ENCODE results near the gene FCMR.

FCMR gene

GRCh38 chr1:206923009-206923960, 1.5 kb upstream of the FCMR start:
- no peak for DNase-seq

DNA sequence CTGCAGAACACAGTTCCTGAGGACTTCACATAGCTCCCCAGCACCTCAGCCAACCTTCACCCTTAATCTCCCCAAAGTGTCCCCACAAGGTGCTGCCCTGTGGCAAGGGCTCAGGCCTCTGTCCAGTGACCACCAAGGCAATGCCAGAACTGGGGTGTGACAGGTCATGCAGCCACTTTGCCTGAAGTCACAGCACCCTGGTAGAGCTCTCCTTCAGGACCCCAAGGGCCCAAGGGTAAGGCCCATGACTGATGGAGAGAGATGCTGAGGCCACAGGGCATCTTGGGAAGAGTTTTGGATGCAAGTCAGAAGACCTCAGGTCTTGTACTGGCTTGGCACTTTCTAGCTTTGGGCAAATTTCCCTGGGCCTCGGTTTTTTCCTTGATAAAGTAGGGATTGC, 783 bp upstream of the FCMR start:
- DNase-seq, result no peak

DNA sequence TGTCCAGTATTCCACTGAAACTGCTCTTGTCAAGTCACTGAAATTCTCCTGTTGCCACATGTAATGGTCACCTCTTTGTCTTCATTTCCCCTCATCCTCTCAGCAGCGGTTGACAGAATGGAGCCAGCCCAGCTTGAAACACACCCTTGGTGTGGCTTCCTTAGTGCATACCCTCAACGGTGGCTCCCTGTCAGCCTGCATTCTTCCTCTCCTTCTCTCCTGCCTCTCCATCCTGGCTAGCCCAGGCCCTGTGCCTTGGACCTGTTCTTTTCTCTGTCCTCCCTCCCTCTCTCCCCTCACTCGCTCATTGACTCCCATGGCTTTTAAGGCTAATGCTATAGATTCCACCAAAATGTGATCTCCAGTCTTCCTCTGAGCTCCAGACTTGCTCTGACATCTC, 3.7 kb downstream of the FCMR start:
- DNase-seq, result no peak

GRCh38 chr1:206916000-206916709, 5.6 kb downstream of the FCMR start:
- no peak for DNase-seq

GRCh38 chr1:206915030-206915735, 6.6 kb downstream of the FCMR start:
- DNase-seq, result no peak

DNA sequence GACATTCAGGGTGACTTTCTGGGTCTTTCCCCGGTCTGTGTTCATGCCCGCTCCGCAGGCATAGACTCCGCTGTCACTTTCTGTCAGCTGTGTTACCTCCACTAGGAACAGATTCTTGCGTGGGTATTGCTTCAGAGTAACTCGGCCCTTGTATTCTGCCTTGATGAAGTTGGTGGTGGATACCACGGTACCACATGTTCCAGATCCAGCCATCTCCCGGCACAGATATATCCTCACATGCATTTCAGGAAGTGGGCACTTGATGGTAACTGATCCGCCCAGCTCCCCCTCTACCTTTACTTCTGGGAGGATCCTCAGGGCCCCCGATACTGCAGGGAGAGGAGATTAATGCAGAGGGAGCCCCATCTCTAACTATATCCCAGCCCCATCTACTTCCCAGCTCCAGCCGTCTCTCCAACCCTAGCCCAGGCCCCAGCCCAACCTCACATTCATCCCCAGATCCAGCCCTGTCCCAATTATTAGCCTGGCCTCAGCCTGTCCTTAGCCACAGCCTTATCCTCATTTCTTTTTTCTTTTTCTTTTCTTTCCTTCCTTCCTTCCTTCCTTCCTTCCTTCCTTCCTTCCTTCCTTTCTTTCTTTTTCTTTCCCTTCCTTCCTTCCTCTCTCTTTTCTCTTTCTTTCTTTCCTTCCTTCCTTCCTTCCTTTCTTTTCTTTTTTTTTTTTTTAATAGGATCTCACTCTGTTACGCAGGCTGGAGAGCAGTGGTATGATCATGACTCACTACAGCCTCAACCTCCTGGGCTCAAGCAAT, 7.8 kb downstream of the FCMR start:
- DNase-seq, result no peak

GRCh38 chr1:206912445-206913095, 9.2 kb downstream of the FCMR start:
- DNase-seq, result peak; percentile 74

- DNase-seq, result peak; percentile 70
Observed at GRCh38 chr1:206911064-206911663, 10.6 kb downstream of the FCMR start.

DNA sequence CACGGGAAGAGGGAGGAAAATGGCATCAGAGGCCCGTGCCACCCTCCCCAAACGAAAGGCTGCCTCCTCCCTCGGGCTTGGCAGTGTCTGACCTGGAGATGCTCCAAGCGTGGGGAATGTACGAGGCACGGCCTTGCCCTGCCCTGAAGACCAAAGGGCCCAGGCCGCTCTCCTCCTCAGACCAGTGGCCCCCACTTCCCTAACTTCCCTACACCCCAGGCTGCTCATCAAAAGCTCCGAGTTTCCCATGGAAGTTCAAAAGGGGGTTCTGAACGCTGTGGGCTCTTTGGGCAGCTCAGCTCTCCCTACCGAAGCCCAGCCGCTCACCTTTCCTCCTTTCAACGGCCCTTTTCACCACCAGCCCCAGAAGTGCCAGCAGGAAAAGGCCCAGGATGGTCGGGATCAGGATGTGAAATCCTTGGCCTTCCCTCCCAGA, 11.8 kb downstream of the FCMR start:
- no peak for DNase-seq

DNA sequence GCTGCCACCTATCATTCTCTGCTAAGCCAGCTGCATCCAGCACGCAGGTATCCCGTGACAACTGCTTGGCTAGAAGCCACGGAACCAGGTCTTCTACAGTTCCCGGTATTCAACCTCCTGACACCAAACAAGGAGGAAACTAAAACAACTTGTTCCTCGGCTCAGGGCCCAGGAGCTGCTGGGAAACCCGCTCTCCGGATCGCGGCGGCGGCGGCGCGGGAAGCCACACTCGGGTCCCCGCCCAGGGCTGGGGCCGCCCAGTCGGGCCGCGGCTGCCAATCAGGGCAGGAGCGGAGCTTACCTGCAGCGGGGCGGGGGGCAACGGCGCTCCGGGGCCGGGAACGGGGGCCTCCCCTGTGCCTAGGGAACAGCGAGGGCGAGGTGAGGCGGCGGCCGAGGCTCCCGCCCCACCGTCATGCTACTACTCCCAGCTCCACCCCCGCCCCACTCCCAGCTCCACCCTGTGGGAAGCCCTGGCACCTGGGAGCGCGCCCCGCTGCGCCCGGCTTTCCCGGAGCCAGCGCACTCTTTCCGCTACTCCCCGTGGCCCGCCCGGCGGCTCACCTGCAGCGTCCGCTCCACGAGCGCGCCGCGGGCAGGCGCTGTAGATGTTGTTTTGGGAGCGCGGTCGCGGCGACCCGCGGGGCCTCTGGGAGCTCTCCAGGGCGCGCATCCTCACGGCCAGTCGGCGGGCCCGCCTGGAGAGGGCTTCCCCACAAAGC, 12.4 kb downstream of the FCMR start:
- DNase-seq, result peak; percentile 17

DNA sequence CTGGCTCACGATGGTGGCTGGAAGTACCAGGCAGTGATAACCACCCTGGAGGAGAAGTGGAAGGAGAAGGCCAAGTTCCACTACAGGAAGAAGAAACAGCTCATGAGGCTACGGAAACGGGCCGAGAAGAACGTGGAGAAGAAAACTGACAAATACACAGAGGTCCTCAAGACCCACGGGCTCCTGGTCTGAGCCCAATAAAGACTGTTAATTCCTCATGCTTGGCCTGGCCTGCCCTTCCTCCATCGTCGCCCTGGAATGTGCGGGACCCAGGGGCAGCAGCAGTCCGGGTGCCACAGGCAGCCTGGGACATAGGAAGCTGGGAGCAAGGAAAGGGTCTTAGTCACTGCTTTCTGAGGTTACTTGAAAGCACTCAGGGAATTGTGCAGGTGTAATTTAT, 13.7 kb downstream of the FCMR start:
- DNase-seq, result peak; percentile 16

- no peak for DNase-seq
Observed at GRCh38 chr1:206907304-206907991, 14.3 kb downstream of the FCMR start.

DNA sequence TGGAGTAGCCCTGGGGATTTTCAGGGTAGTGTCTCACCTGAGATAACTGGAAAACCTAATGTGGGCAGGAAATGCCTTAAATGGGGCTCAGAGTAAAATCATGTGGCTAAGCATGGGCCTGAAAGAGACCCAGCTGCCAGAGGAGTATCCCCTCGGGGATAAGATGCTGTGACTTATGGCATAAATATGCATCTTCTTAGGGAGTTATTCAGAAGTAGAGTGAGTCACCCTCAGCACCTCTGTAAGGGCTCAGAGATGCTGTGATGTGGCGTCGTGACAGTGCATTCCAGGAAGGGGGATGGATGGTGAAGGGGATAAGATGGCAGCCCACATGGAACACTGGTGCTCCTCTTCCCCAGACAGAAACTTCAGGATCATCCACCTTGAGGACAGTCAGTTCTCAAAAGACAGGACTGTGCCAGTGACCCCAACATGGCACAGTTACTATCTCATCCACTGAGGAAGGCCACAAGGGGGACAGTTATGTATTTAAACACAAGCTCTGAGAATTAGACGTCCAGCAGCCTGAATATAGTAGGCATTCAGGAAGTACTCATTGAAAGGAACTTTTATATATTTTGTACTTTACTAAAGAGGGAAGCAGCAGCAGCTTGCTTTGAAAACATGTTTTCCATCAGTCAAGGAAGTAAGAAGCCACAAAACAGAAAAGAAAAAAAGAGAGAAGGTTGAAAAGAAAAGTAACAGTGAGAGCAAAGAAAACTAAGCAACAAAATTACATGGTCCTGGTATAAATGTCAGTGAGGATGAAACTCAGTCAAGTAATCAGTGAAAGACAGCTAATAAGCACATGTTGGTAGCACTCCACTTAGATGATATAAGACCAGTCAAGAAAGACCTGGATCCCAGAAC, 16.2 kb downstream of the FCMR start:
- peak; percentile 98 for DNase-seq

GRCh38 chr1:206904423-206905142, 17.2 kb downstream of the FCMR start:
- DNase-seq, result no peak

DNA sequence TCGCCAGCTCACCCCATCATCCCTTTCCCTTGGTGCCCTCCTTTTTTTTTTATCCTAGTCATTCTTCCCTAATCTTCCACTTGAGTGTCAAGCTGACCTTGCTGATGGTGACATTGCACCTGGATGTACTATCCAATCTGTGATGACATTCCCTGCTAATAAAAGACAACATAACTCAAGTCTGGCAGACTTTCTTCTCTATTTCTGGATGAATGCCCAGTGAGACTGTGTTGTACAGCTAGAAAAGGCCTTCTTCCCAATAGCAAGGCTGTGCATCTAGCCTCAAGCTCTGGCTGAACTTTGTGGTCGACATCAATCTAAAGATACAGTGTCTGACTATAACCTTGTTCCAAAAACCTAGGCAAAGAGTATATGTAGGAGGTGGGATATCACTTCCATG, 18.1 kb downstream of the FCMR start:
- no peak for DNase-seq

GRCh38 chr1:206902702-206903101, 19.0 kb downstream of the FCMR start:
- DNase-seq, result no peak

DNA sequence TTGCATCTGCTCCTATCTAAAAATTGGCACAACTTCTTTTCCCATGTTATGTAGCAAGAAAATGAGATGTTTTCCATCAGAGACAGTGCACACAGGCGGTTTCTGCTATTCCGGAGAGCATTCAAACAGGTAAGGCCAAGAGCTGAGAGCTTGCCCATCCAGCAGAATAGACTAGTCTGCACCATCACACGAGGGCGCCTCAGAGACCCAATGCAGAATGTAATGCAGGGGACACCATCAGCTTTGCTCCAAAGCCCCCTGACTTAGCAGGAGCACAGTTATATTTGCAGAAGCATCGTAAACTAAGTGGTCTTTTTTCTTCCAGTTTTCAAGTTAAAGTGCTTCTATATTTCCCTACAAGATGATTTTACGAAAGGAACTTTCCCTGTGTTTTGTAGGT, 19.8 kb downstream of the FCMR start:
- DNase-seq, result no peak

- no peak for DNase-seq
Observed at GRCh38 chr1:206900149-206900548, 21.6 kb downstream of the FCMR start.

DNA sequence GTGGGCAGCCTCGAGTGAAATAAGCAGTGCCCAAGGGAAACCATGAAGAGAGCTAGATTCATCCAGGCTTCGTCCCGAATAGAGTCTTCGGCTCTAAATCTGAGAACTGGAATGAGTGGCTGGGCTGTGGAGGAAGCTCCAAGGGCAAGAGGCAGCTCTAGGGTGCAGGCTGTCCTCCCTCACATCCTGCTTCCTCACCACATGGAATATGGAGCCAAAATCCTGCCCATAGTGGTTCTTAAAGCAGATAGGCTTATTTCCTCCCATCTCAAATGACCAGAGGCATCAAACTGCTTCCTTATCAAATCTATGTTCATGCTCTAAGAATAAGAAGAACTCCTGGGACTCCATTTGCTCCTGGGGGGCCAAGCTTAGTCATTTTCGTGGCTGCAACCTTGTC, 22.0 kb downstream of the FCMR start:
- DNase-seq, result no peak

Measured in EL (cell line).